GM18867 (cell line): ENCODE data around the gene NADK.
A peak's percentile ranks its signal among the peaks of the same experiment; 100 is the strongest.

Experiments
- ATAC-seq: cut with Tn5 transposase; IDR thresholded peaks from one replicate; pipeline ENCODE4 v1.9.1; 2021; ENCODE audit warnings: mild to moderate bottlenecking, moderate library complexity; ENCODE audit not compliant: unreplicated experiment

The NADK gene

GRCh38 chr1:1777950-1778662 lies at the start of gene NADK:
Gene NADK, minus strand, starts transcription at chr1:1778470. Its CDS starts 13,064 bp downstream, at chr1:1765406.
- ATAC-seq = peak; percentile 34

GRCh38 chr1:1827089-1827848 lies 49.0 kb upstream of the NADK start:
- ATAC-seq = no peak

- no peak for ATAC-seq
Observed at GRCh38 chr1:1826356-1827088, 48.3 kb upstream of the NADK start.

GRCh38 chr1:1825217-1825616 lies 46.9 kb upstream of the NADK start:
- no peak for ATAC-seq

- no peak for ATAC-seq
Observed at GRCh38 chr1:1819762-1820161, 41.5 kb upstream of the NADK start.

GRCh38 chr1:1817221-1817620 lies 39.0 kb upstream of the NADK start:
- no peak for ATAC-seq

- no peak for ATAC-seq
Observed at GRCh38 chr1:1815606-1816281, 37.5 kb upstream of the NADK start.

GRCh38 chr1:1809489-1809888 lies 31.2 kb upstream of the NADK start:
- no peak for ATAC-seq

- ATAC-seq = no peak
Observed at GRCh38 chr1:1808206-1808605, 29.9 kb upstream of the NADK start.

- no peak for ATAC-seq
Observed at GRCh38 chr1:1806890-1807289, 28.6 kb upstream of the NADK start.

- ATAC-seq = no peak
Observed at GRCh38 chr1:1804301-1804700, 26.0 kb upstream of the NADK start.

GRCh38 chr1:1802871-1803270 lies 24.6 kb upstream of the NADK start:
- ATAC-seq = no peak

GRCh38 chr1:1799716-1800115 lies 21.4 kb upstream of the NADK start:
- peak; percentile 73 for ATAC-seq

GRCh38 chr1:1797731-1798341 lies 19.6 kb upstream of the NADK start:
- ATAC-seq = no peak

GRCh38 chr1:1796466-1796865 lies 18.2 kb upstream of the NADK start:
- ATAC-seq = no peak

- no peak for ATAC-seq
Observed at GRCh38 chr1:1794999-1795398, 16.7 kb upstream of the NADK start.

- ATAC-seq = no peak
Observed at GRCh38 chr1:1793481-1794244, 15.4 kb upstream of the NADK start.

- ATAC-seq = no peak
Observed at GRCh38 chr1:1788646-1789431, 10.6 kb upstream of the NADK start.

GRCh38 chr1:1788136-1788535 lies 9.9 kb upstream of the NADK start:
- ATAC-seq = no peak
